GM12801 (cell line): ENCODE measurements around the gene KIF16B.

Source experiments
- CTCF ChIP-seq: IDR thresholded peaks from one replicate; pipeline ENCODE4 v1.5.1; 2011; ENCODE audit warnings: control low read depth; ENCODE audit not compliant: insufficient read length; ENCODE audit errors: extremely low read depth

KIF16B gene

DNA sequence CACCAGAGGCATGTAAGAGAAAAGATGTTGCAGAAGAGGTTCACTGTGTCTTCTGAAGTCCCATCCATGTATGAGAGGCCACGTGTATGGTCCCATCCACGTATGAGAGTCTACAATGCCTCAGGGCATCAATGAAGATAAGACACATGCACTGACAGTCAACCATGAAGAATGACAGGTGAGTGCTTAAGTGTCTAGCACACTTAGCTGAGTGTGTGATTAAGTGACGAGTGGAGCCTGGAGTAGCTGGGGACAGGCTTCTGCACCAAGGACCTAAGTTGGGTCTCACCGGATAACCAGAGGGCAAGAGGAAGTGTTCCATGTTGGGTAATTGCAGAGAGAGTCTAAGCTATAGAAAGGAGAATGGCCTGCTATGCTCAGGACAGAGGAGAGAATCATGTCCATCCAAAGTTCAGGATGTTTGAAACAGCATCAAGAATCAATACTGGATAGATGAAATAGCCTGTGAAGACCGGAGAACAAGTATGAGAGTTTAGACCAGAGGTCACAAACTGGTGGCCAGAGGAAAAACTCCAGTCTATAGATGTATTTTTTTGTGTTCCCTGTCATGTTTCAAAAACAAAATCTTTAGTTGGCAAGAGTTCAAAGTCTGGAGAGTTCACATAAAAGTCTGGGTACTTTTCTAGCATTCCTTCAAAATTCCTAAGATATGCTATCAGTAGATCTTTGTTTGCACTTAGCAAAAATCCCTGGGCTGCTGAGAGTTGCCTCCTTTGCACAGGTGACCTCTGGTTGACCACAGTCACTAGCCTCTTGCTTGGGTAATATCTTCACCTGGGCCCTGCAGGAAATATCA lies 165.8 kb downstream of the KIF16B start:
- no peak for TF ChIP-seq CTCF

- no peak for TF ChIP-seq CTCF
These were observed 168.0 kb downstream of the KIF16B start for GRCh38 chr20:16405254-16405653.

DNA sequence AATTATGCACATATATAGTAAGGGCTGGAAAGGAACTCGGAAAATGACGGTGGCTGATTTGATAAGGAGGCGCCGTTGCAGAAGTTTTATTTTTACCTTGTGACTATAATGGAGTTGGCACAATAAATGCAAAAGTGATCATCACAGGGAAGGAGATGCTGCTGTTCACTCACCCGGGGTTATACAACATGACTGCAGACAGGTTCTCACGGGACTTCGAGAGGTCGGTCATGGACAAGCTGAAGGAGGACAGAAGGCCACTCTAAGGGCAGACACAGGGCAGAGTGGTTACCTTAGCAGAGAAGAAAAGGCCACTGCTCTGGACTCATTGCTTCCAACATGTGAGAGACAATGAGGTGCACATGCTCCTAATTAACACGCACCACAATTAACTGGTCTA lies 168.6 kb downstream of the KIF16B start:
- no peak for TF ChIP-seq CTCF

GRCh38 chr20:16404171-16404570 lies 169.1 kb downstream of the KIF16B start:
- TF ChIP-seq CTCF: no peak

DNA sequence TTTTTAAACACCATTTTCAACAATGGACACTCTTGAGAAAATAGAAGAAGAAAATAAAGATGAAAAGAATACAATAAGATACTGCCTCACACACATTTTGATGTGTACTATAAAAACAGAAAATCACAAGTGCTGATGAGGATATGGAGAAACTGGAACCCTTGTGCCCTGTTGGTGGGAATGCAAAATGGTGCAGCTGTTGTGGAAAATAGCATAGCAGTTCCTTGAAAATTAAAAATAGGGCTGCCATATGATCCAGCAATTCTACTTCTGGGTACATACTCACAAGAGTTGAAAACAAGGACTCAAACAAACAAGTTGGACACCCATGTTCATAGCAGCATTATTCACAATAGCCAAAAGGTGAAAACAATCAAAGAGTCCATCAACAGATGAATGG lies 173.0 kb downstream of the KIF16B start:
- TF ChIP-seq CTCF: no peak

DNA sequence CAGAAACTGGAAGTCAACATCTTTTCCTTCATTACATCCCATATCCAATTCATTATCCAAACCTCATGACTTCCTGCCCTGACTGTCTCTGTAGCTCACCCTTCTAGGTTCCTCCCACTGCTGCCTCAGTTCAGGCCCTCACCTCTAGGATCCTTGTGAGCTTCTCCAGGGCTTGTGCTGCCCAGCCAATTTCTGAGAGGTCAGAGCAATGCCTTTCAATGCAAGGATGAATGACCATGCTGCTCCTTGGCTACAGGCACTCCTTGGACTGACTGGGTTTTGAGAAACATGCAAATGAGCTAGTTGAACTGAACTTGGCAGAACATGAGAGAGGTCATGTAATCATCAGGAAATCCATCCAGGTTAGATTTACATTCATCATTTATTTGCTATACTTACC lies 173.4 kb downstream of the KIF16B start:
- no peak for TF ChIP-seq CTCF

DNA sequence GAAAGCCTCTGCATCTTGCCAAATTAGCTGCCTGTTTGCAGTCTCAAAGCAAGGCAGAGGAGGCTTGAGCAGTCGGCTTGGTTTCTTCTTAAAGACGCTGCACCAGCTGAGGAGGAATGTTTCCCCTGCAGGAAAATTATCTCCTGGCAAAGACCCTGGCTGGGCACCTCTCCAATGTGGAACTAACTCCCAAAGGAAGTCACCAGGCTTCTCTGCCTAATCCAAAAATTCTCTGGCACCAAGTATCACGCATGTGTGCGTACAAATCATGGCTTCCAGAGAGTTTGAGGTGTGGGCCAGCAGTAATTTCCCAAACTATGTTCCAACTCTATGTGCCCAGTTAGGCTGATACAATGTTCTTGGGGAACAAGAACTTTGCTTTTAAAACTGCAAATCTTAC lies 176.2 kb downstream of the KIF16B start:
- TF ChIP-seq CTCF: no peak

DNA sequence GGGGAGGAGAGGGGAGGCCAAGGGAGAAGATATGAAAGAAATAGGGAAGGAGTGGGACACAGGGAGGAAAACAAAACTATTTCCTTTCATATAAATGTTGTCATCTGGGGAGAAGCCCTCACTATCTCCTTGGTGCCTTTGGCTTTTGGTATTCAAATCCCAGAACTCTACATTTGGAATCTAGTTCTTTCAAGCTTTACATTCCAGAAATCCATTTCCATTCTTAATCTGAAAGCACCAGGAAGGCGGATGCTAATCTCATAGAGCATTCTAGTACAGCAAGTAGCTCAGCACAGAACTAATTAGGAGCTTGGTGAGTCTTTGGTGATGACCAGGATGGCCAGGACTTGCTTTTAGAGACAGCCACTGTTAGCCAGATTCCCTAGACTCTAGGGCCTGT lies 177.9 kb downstream of the KIF16B start:
- no peak for TF ChIP-seq CTCF
